ENCODE results near the gene ADAR. TPM values are rescaled to one million over a fixed set of nuclear protein-coding genes. Genes with fewer than 3 reads are reported as not detected.
A peak's percentile ranks its signal among the peaks of the same experiment; 100 is the strongest.
"Not testable (repeated sequence)": the region's sequence is repeated elsewhere in the genome, so short reads cannot be mapped to it uniquely, and the experiment has no call there.

ADAR gene
- polyA plus RNA-seq (2013): 68.1 and 71.9 TPM in 2 replicates

GRCh38 chr1:154607609-154608396, at the start of gene ADAR:
TSS of gene ADAR (minus strand) at chr1:154608186. CDS start at chr1:154608006, 180 bp downstream.
- Histone ChIP-seq H3K14ac (ENCODE audit: low read length) (peak within 1 kb of the TSS; percentile 86), H4K8ac (ENCODE audit: low read depth, low read length) (peak within 1 kb of the TSS; percentile 89), H3K18ac (ENCODE audit: low read length) (peak within 1 kb of the TSS; percentile 89), H3K36me3 (ENCODE audit: control insufficient read depth in 1 of 2, insufficient read depth in 2 of 2, low read length in 2 of 2) (peaks cover 2 to 3% of the 10 kb centered on the region in 2 experiments), H2BK5ac (ENCODE audit: low read depth, low read length, poor library complexity) (peak within 1 kb of the TSS; percentile 73), H3K9ac (ENCODE audit: low read length) (peak within 1 kb of the TSS; percentile 96), H3K4ac (ENCODE audit: low read depth, low read length) (peak within 1 kb of the TSS; percentile 88), H3K79me1 (ENCODE audit: low read length) (peaks cover 13% of the 10 kb centered on the region), H4K91ac (ENCODE audit: low read depth, low read length) (peak within 1 kb of the TSS; percentile 89), H3K4me2 (ENCODE audit: low read length) (peak within 1 kb of the TSS; percentile 95), H4K12ac (ENCODE audit: low read depth, low read length) (peak within 1 kb of the TSS; percentile 90), H3K4me1 (ENCODE audit: control insufficient read depth in 1 of 2, insufficient read depth in 2 of 2, low read length in 2 of 2) (peaks cover 0 to 6% of the 10 kb centered on the region in 2 experiments), H3K27ac (ENCODE audit: low read depth, low read length) (peak within 1 kb of the TSS; percentile 83), H2BK12ac (ENCODE audit: low read length) (peak within 1 kb of the TSS; percentile 59), H2AK5ac (ENCODE audit: low read length) (peak within 1 kb of the TSS; percentile 91), H3K79me2 (ENCODE audit: control insufficient read depth, insufficient read depth, low read length, poor library complexity) (peaks cover 13% of the 10 kb centered on the region), H2BK120ac (ENCODE audit: insufficient read depth, low read length, poor library complexity) (peak within 1 kb of the TSS; percentile 79), H3K27me3 (ENCODE audit: insufficient read depth, low read length) (no peaks in the 10 kb centered on the region), H2AFZ (ENCODE audit: insufficient read depth, low read length, poor library complexity) (peak within 1 kb of the TSS; percentile 47), H3K23ac (ENCODE audit: low read length) (peak within 1 kb of the TSS; percentile 50), H3K4me3 (ENCODE audit: low read depth, low read length) (peak within 1 kb of the TSS; percentile 91), H3K9me3 (ENCODE audit: insufficient read depth, low read depth, low read length) (peaks cover 1% of the 10 kb centered on the region)
- peak; percentile 94 to 99 for DNase-seq
- no CpG with 5 or more reads among the region's 59 CpGs for WGBS (ENCODE audit: extremely low coverage, insufficient coverage, insufficient read length)

GRCh38 chr1:154657556-154657955, 49.6 kb upstream of the ADAR start:
- H2AK5ac ChIP-seq (ENCODE audit: low read length): no peak overlapping the region
- H3K4me3 ChIP-seq (ENCODE audit: low read depth, low read length): no peak overlapping the region
- H3K4me2 ChIP-seq (ENCODE audit: low read length): no peak overlapping the region
- no peak overlapping the region for H4K8ac ChIP-seq (ENCODE audit: low read depth, low read length)
- H4K91ac ChIP-seq (ENCODE audit: low read depth, low read length): no peak overlapping the region
- no peaks in the 10 kb centered on the region for H3K79me2 ChIP-seq (ENCODE audit: control insufficient read depth, insufficient read depth, low read length, poor library complexity)
- no peak overlapping the region for H2BK12ac ChIP-seq (ENCODE audit: low read length)
- H3K18ac ChIP-seq (ENCODE audit: low read length): no peak overlapping the region
- H2AFZ ChIP-seq (ENCODE audit: insufficient read depth, low read length, poor library complexity): no peak overlapping the region
- no peak overlapping the region for H3K4ac ChIP-seq (ENCODE audit: low read depth, low read length)
- no peak overlapping the region for H4K12ac ChIP-seq (ENCODE audit: low read depth, low read length)
- no peak overlapping the region for H2BK5ac ChIP-seq (ENCODE audit: low read depth, low read length, poor library complexity)
- H3K9me3 ChIP-seq (ENCODE audit: insufficient read depth, low read depth, low read length): no peaks in the 10 kb centered on the region
- no peak overlapping the region for H3K14ac ChIP-seq (ENCODE audit: low read length)
- no peak for DNase-seq
- H3K36me3 ChIP-seq (ENCODE audit: control insufficient read depth in 1 of 2, insufficient read depth in 2 of 2, low read length in 2 of 2): no peaks in the 10 kb centered on the region
- H2BK120ac ChIP-seq (ENCODE audit: insufficient read depth, low read length, poor library complexity): no peak overlapping the region
- H3K79me1 ChIP-seq (ENCODE audit: low read length): no peaks in the 10 kb centered on the region
- H3K27ac ChIP-seq (ENCODE audit: low read depth, low read length): no peak overlapping the region
- WGBS (ENCODE audit: extremely low coverage, insufficient coverage, insufficient read length): no CpG with 5 or more reads among the region's 2 CpGs
- H3K27me3 ChIP-seq (ENCODE audit: insufficient read depth, low read length): no peaks in the 10 kb centered on the region
- H3K23ac ChIP-seq (ENCODE audit: low read length): no peak overlapping the region
- H3K4me1 ChIP-seq (ENCODE audit: control insufficient read depth in 1 of 2, insufficient read depth in 2 of 2, low read length in 2 of 2): no peaks in the 10 kb centered on the region
- H3K9ac ChIP-seq (ENCODE audit: low read length): no peak overlapping the region

- Histone ChIP-seq H3K4me2 (ENCODE audit: low read length) (no peak overlapping the region), H3K23ac (ENCODE audit: low read length) (no peak overlapping the region), H3K4me3 (ENCODE audit: low read depth, low read length) (no peak overlapping the region), H3K27ac (ENCODE audit: low read depth, low read length) (no peak overlapping the region), H4K12ac (ENCODE audit: low read depth, low read length) (no peak overlapping the region), H3K4ac (ENCODE audit: low read depth, low read length) (no peak overlapping the region), H2AK5ac (ENCODE audit: low read length) (no peak overlapping the region), H3K18ac (ENCODE audit: low read length) (no peak overlapping the region), H3K9me3 (ENCODE audit: insufficient read depth, low read depth, low read length) (no peaks in the 10 kb centered on the region), H4K91ac (ENCODE audit: low read depth, low read length) (no peak overlapping the region), H2BK5ac (ENCODE audit: low read depth, low read length, poor library complexity) (no peak overlapping the region), H3K79me2 (ENCODE audit: control insufficient read depth, insufficient read depth, low read length, poor library complexity) (no peaks in the 10 kb centered on the region), H3K9ac (ENCODE audit: low read length) (no peak overlapping the region), H3K36me3 (ENCODE audit: control insufficient read depth in 1 of 2, insufficient read depth in 2 of 2, low read length in 2 of 2) (no peaks in the 10 kb centered on the region), H3K14ac (ENCODE audit: low read length) (no peak overlapping the region), H3K4me1 (ENCODE audit: control insufficient read depth in 1 of 2, insufficient read depth in 2 of 2, low read length in 2 of 2) (no peaks in the 10 kb centered on the region), H3K79me1 (ENCODE audit: low read length) (no peaks in the 10 kb centered on the region), H2BK12ac (ENCODE audit: low read length) (no peak overlapping the region), H4K8ac (ENCODE audit: low read depth, low read length) (no peak overlapping the region), H2BK120ac (ENCODE audit: insufficient read depth, low read length, poor library complexity) (no peak overlapping the region), H2AFZ (ENCODE audit: insufficient read depth, low read length, poor library complexity) (no peak overlapping the region), H3K27me3 (ENCODE audit: insufficient read depth, low read length) (no peaks in the 10 kb centered on the region)
- DNase-seq: no peak
Observed at GRCh38 chr1:154652893-154653292, 44.9 kb upstream of the ADAR start.

GRCh38 chr1:154644724-154645123, 36.7 kb upstream of the ADAR start:
- H2AFZ ChIP-seq (ENCODE audit: insufficient read depth, low read length, poor library complexity); H4K8ac ChIP-seq (ENCODE audit: low read depth, low read length); DNase-seq; H3K18ac ChIP-seq (ENCODE audit: low read length); H2BK5ac ChIP-seq (ENCODE audit: low read depth, low read length, poor library complexity); H3K4me2 ChIP-seq (ENCODE audit: low read length); H3K23ac ChIP-seq (ENCODE audit: low read length); H2AK5ac ChIP-seq (ENCODE audit: low read length); H3K9me3 ChIP-seq (ENCODE audit: insufficient read depth, low read depth, low read length); H4K12ac ChIP-seq (ENCODE audit: low read depth, low read length); H4K91ac ChIP-seq (ENCODE audit: low read depth, low read length); H3K79me1 ChIP-seq (ENCODE audit: low read length); H3K14ac ChIP-seq (ENCODE audit: low read length); H2BK12ac ChIP-seq (ENCODE audit: low read length); H3K4me1 ChIP-seq (ENCODE audit: control insufficient read depth in 1 of 2, insufficient read depth in 2 of 2, low read length in 2 of 2); H2BK120ac ChIP-seq (ENCODE audit: insufficient read depth, low read length, poor library complexity); H3K4me3 ChIP-seq (ENCODE audit: low read depth, low read length); H3K9ac ChIP-seq (ENCODE audit: low read length); H3K27me3 ChIP-seq (ENCODE audit: insufficient read depth, low read length); H3K36me3 ChIP-seq (ENCODE audit: control insufficient read depth in 1 of 2, insufficient read depth in 2 of 2, low read length in 2 of 2); H3K79me2 ChIP-seq (ENCODE audit: control insufficient read depth, insufficient read depth, low read length, poor library complexity); H3K4ac ChIP-seq (ENCODE audit: low read depth, low read length); H3K27ac ChIP-seq (ENCODE audit: low read depth, low read length): not testable (repeated sequence)
- WGBS (ENCODE audit: extremely low coverage, insufficient coverage, insufficient read length): no CpG with 5 or more reads among the region's 3 CpGs

Data from trophoblast cell (in vitro differentiated cells and primary cell).